Rectal smooth muscle tissue (tissue), 1 donor: ENCODE data around the gene AGBL1.

Source experiments
- H3K27ac ChIP-seq: one replicate; pipeline ENCODE4 v1.7.0; 2013; ENCODE audit warnings: low read depth, low read length, inconsistent platforms
- H3K27me3 ChIP-seq: one replicate; pipeline ENCODE4 v1.7.0; 2013; ENCODE audit warnings: low read length; ENCODE audit not compliant: control insufficient read depth, insufficient read depth
- H3K36me3 ChIP-seq: one replicate; pipeline ENCODE4 v1.7.0; 2013; ENCODE audit warnings: low read length; ENCODE audit not compliant: control insufficient read depth, insufficient read depth
- H3K4me1 ChIP-seq: one replicate; pipeline ENCODE4 v1.7.0; 2013; ENCODE audit warnings: low read length; ENCODE audit not compliant: control insufficient read depth, insufficient read depth
- H3K4me3 ChIP-seq: one replicate; pipeline ENCODE4 v1.7.0; 2013; ENCODE audit warnings: low read length
- H3K9ac ChIP-seq: one replicate; pipeline ENCODE4 v1.7.0; 2013; ENCODE audit warnings: low read length

Gene AGBL1

DNA sequence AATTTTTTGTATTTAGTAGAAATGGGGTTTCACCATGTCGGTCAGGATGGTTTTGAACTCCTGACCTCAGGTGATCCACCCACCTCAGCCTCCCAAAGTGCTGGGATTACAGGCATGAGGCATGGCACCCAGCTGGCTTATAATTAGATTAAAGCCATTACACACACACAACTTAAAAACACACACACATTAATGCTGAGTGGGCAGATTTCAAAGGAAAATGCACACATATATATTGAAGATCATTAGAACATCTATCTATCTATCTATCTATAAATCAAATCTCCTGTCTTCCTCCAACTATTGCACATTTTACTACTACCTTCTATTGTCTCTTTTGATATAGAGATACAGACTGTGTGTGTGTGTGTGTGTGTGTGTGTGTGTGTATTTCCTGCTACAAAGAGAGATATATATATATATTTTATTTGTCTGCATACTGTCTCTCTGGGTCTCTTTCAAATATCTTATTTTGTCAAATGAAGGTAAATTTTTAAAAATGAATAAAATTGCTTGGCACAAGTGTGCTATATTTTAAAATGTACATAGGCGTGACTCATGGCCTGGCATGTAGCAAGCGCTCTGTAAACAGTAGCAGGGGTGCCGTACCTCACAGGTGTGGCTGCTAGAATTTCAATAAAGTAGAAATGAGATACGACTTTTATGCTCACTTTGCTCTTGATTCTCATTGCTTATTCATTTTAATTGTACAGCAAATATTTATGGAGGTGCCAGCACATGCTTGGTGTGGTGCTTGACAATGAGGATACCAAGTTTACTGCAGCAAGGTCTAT lies 655.8 kb downstream of the AGBL1 start:
- Histone ChIP-seq H3K36me3 (no peaks in the 10 kb centered on the region), H3K4me3 (no peak overlapping the region), H3K9ac (no peak overlapping the region), H3K27me3 (no peaks in the 10 kb centered on the region), H3K27ac (no peak overlapping the region), H3K4me1 (no peaks in the 10 kb centered on the region)

DNA sequence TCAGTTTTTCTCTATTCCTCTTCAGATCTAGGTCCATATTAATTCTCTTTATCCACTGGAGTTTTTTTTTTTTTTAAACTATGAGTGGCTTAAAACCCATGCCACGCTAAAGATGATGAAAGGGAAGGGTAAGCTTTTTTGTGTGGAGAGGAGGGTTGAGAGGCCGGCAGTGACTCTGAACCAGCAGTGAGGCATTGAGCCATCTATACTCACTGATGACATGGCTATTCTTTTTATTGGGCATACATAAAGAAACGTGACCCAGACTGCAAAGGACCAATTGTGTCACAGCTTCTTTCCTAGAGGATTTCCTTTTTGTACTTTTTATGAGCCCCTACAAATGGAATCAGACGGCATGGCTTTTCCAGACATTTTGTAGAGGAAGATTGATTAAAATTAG lies 662.2 kb downstream of the AGBL1 start:
- Histone ChIP-seq H3K4me3 (no peak overlapping the region), H3K9ac (no peak overlapping the region), H3K4me1 (no peaks in the 10 kb centered on the region), H3K27ac (no peak overlapping the region), H3K27me3 (no peaks in the 10 kb centered on the region), H3K36me3 (no peaks in the 10 kb centered on the region)

DNA sequence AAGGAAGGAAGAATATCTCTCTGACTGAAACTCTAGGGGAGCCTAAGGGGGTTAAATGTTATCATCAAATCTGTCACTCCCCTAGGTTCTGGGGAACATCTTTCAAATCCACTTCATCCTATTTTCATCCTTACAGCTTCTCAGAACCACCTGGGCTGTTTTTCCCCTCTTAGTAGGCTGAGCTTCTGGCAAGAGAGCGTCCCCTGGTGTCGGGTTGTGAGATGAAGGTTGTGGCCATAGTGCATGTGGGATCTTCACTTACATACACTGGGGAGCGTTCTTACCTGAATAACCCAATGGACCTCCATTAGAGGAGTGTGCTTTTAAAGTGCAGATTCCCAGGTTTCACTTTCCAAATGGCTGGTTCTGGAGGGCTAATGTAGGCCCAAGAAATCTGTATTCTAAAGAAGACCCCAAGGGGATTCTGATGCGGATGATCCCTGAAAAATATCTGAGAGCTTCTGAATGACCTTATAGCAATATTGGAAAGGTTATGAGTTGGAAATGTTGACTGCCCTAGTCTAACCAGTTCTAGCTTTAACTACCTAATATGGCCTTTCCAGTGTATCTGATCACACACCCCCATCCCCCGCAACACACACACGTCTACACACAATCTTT lies 663.7 kb downstream of the AGBL1 start:
- Histone ChIP-seq H3K9ac (no peak overlapping the region), H3K27me3 (no peaks in the 10 kb centered on the region), H3K27ac (no peak overlapping the region), H3K4me3 (no peak overlapping the region), H3K36me3 (no peaks in the 10 kb centered on the region), H3K4me1 (no peaks in the 10 kb centered on the region)

DNA sequence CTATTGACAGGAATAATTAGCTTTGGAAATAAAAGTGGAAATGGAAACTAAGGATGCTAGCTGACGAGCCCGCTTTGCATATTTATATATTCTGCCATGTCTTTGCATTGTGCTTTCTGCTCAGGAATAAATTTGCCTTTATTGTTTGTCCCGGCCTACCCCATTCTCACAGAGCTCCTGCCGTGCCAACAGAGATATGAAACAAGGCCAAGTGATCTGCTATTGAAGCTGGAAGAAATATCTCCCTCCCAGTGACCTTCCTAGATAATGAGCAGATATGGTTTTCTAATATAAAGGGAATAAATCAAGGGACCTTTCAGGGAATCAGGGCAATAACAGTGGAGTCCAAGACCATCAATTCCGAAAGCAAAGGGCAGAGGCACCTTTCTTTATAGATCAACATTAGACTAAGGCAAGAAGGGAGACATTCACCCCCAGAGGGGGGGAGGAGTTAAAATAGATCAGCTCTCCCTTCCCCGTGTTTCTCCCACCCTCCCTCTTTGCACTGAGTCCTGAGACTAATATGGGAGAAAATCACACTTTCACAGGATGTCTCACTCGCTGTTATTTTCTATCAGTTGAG lies 664.6 kb downstream of the AGBL1 start:
- Histone ChIP-seq H3K9ac (no peak overlapping the region), H3K4me3 (no peak overlapping the region), H3K27me3 (no peaks in the 10 kb centered on the region), H3K36me3 (no peaks in the 10 kb centered on the region), H3K27ac (no peak overlapping the region), H3K4me1 (no peaks in the 10 kb centered on the region)

DNA sequence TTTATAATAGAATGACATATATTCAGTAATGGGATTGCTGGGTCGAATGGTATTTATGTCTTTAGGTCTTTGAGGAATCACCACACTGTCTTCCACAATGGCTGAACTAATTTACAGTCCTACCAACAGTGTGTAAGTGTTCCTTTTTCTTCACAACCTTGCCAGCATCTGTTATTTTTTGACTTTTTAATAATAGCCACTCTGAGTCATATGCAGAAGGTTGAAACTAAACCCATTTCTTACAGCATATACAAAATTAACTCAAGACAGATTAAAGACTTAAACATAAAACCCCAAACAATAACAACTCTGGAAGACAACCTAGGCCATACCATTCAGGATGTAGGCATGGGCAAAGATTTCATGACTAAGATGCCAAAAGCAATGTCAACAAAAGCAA lies 671.4 kb downstream of the AGBL1 start:
- Histone ChIP-seq H3K4me1 (no peaks in the 10 kb centered on the region), H3K27ac (no peak overlapping the region), H3K4me3 (no peak overlapping the region), H3K36me3 (no peaks in the 10 kb centered on the region), H3K9ac (no peak overlapping the region), H3K27me3 (no peaks in the 10 kb centered on the region)

DNA sequence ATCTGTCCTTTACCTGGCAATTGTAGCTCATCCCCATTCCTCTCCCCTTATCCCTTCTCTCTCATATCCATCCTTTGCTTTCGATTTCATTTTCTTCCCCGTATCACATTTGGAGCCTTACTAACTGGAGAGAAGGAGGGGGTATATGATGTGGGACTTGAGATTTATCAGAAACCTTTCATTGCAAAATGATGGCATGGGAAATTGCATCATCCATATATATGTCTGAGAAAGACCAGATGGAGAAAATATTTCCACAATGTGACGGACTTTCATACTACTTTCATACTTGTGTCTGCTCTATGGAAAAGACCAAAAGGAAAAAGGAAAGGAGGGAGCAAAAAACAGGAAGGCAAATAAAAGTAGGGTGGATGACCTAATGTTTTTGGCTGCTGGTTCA lies 675.2 kb downstream of the AGBL1 start:
- Histone ChIP-seq H3K9ac (no peak overlapping the region), H3K4me3 (no peak overlapping the region), H3K4me1 (no peaks in the 10 kb centered on the region), H3K27ac (no peak overlapping the region), H3K27me3 (no peaks in the 10 kb centered on the region), H3K36me3 (no peaks in the 10 kb centered on the region)

DNA sequence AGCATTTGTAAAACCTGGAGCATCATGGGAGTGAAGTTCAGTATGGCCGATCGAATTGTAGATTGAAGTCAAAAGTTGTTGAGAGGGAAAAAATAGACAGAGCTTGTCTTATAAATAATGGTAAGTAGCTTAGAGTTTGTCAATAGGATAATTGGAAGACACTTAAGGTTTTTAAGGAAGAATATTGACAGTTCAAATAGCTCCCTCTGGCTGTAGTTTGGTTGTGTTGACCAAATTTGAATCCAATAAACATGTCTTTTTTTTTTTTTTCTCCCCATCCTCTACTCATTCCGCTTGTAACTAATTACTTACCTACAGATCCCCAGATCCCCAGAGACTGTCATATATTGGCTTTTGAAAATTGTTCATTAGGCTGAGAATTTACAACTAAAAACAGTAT lies 677.0 kb downstream of the AGBL1 start:
- Histone ChIP-seq H3K4me3 (no peak overlapping the region), H3K9ac (no peak overlapping the region), H3K27me3 (no peaks in the 10 kb centered on the region), H3K36me3 (no peaks in the 10 kb centered on the region), H3K4me1 (no peaks in the 10 kb centered on the region), H3K27ac (no peak overlapping the region)

DNA sequence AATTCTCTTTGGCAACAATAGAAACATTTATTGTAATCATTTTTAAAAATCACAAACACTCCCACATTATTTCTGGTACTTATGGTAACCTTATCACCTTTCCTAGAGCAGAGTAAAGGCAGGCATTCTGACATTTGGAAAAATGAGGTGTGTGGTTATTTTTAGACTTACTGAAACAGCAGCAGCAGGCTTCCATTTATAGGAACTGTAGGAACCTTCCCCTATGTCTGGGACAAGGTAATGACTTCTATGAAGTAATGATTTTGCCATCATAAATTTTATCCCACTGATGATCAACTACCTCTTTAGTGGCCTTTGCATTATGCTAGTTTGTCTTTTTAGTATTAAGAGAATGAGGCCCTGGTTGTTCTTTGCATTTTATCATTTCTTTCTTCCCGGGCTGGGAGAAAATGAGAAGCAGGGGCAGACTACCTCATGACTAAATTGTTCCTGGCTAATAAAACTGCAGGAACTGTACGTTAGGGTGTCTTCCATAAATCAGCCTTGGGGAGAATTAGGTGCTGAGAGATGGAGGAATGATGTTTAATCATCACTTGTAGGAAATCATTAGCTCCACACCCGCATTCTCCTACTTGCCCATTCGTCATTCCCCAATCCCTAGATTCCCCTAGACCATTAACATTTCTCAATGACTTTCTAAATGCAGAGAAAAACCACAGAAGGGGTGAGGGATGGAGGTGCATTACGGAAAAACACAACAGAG lies 680.3 kb downstream of the AGBL1 start:
- Histone ChIP-seq H3K4me1 (no peaks in the 10 kb centered on the region), H3K9ac (no peak overlapping the region), H3K27ac (no peak overlapping the region), H3K36me3 (no peaks in the 10 kb centered on the region), H3K4me3 (no peak overlapping the region), H3K27me3 (no peaks in the 10 kb centered on the region)

DNA sequence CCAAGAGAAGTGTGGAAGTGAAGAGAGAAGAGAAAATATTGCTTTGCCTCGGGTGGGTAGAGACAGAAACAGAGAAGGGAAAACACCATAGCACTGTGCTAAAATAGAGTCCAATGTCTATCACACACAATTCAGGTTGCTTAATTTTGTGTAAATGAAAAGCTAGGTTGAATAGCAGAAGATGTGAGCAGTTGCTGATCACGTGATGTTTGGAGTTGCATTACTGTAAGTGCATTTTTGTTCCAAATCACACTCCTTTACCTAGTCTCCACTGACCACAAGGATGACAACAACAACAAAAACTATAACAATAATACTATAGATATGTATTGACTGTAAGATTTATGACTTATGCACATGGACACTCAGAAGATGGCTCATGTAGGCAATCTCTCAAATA lies 683.2 kb downstream of the AGBL1 start:
- Histone ChIP-seq H3K27me3 (no peaks in the 10 kb centered on the region), H3K9ac (no peak overlapping the region), H3K4me3 (no peak overlapping the region)

DNA sequence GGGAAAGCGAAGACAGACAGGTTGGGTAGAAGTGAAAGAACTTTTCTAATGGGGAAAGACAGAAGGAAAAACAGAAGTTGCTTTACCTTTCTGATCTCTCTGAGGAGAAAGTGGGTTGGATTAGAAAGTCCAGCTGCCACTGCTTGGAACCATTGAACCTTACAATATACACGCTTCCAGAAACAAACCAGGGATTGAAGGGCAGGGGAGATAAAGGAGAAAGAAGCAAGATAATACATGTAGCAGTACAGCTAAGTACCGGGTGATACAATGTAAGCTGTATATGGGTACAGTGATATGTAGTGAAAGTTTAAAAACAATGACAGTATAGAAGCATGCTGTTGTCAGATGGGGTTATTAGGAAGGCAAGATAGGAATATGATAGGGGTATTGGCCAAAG lies 684.4 kb downstream of the AGBL1 start:
- H3K4me3 ChIP-seq, result no peak overlapping the region
- no peaks in the 10 kb centered on the region for H3K4me1 ChIP-seq
- H3K27me3 ChIP-seq, result no peaks in the 10 kb centered on the region
- H3K36me3 ChIP-seq, result no peaks in the 10 kb centered on the region
- H3K27ac ChIP-seq, result no peak overlapping the region
- no peak overlapping the region for H3K9ac ChIP-seq

More for the DNA sequence above, 683.2 kb downstream of the AGBL1 start:
- Histone ChIP-seq H3K4me1 (no peaks in the 10 kb centered on the region), H3K27ac (no peak overlapping the region), H3K36me3 (no peaks in the 10 kb centered on the region)

DNA sequence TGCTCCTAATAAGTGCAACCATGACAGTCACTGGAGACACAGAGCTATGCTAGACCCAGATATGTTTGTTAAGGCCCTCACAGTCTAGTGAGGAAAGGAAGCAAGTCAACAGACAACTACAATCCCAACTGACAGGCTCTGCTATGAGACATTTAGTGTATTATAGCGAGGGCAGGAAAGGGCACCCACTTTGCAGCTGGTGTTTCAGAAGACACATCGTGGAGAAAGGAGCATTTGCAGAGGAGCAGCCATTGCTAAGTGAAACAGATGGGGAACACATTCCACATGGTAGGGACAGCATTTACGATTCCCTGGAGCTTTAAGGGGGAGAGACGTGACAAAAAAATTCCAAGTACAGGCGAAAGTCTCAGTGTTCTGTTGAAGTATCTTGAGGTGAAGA lies 685.6 kb downstream of the AGBL1 start:
- H3K4me3 ChIP-seq, result no peak overlapping the region
- no peak overlapping the region for H3K9ac ChIP-seq
- H3K27me3 ChIP-seq, result no peaks in the 10 kb centered on the region
- H3K4me1 ChIP-seq, result no peaks in the 10 kb centered on the region
- no peak overlapping the region for H3K27ac ChIP-seq
- H3K36me3 ChIP-seq, result no peaks in the 10 kb centered on the region

DNA sequence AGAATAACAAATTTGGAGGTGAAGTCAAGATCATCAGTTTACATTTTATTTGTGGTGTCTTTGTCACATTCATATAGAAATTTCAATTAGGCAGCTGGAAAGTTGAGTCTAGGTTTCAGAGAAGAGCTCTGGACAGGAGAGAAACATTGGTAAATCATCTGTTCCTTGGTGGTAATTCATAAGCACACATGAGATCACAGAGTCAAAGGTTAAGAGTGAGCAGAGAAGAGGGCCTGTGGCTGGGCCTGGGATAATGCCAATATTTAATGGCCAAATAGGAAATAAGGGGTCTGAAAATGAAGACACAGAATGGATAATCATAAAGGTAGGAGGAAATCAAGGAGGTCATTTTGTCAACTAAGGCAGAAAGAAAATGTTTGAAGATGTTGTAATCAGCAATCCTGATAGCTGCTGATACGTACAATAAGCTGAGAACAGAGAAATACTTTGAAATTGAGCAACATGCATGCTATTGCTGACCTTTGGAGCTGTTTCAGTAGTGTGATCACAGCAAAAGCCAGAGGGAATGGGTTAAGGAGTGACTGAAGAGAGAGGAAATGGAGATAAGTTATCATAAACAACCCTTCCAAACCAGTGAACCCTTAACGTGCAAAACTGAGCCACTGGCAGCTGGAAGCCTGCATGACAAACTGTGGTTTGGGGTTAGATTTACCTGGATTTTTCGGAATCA lies 692.8 kb downstream of the AGBL1 start:
- H3K27me3 ChIP-seq, result no peaks in the 10 kb centered on the region
- no peak overlapping the region for H3K4me3 ChIP-seq
- H3K4me1 ChIP-seq, result no peaks in the 10 kb centered on the region
- H3K27ac ChIP-seq, result no peak overlapping the region
- no peaks in the 10 kb centered on the region for H3K36me3 ChIP-seq
- H3K9ac ChIP-seq, result no peak overlapping the region
